HG02870 (cell line): ENCODE data around the gene TLK2.
"Not testable (repeated sequence)": the region's sequence is repeated elsewhere in the genome, so short reads cannot be mapped to it uniquely, and the experiment has no call there.

ENCODE experiments used
- ATAC-seq: cut with Tn5 transposase; IDR thresholded peaks from one replicate; pipeline ENCODE4 v1.9.1; 2021; ENCODE audit warnings: mild to moderate bottlenecking, moderate library complexity; ENCODE audit not compliant: unreplicated experiment

The TLK2 gene

GRCh38 chr17:62478424-62478879 lies at the start of gene TLK2:
Gene TLK2 (plus strand): TSS chr17:62478825. CDS start chr17:62481126, 2,301 bp downstream.
- peak; percentile 62 for ATAC-seq

DNA sequence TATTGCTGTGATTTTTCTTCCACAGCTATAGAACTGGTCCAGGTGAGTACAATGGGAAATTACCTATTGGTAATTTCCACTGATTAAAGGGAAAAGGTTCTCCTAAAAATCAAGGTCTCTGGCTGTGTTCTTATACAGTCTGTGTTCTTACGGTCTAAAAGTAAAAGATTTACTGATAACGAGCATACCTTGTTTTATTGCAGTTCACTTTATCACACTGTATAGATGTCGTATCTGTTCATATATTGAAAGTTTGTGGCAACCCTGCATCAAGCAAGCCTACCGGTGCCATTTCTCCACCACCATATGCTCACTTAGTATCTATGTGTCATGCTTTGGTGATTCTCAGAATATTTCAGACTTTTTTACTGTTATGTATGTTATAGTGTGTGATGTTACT lies 43.4 kb upstream of the TLK2 start:
- ATAC-seq = not testable (repeated sequence)

GRCh38 chr17:62441181-62441580 lies 37.4 kb upstream of the TLK2 start:
- not testable (repeated sequence) for ATAC-seq

DNA sequence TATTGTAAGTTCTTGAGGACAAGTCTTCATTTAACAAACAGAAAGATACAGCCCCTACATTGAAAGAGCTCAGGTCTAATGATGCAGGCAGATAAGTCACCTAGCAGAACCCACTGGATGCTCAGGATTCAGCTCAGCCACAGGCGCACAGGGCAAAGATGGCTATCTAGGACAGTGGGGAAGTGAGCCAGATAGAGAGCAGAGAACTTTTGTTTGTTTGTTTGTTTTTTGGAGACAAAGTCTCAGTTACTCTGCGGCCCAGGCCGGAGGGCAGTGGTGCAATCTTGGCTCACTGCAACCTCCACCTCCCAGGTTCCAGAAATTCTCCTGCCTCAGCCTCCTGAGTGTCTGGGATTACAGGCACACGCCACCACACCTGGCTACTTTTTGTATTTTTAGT lies 34.6 kb upstream of the TLK2 start:
- ATAC-seq = no peak

- not testable (repeated sequence) for ATAC-seq
Observed at GRCh38 chr17:62445791-62446190, 32.8 kb upstream of the TLK2 start.

GRCh38 chr17:62452195-62452594 lies 26.4 kb upstream of the TLK2 start:
- ATAC-seq = not testable (repeated sequence)

GRCh38 chr17:62453041-62453440 lies 25.6 kb upstream of the TLK2 start:
- ATAC-seq = not testable (repeated sequence)

GRCh38 chr17:62453656-62454055 lies 25.0 kb upstream of the TLK2 start:
- not testable (repeated sequence) for ATAC-seq

DNA sequence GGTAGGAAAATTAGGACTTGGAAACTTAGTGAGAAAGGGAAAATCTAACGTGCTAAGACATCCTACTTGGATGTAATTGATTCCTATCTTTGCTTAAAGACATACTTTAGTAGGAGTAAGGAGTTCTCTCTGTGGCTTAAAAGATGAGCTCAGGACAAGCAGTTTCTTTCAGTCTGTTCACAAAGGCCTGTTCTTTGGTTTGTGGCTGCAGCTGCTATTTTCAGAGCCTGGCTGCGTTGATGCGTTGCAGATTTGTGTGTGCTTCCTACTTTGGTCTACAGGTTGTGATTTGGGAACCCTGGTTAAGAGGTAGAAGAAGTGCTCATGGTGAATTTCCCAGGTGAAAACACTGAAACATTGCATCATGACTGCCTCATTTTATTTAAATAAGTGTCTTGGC lies 24.5 kb upstream of the TLK2 start:
- ATAC-seq = peak; percentile 46

GRCh38 chr17:62456016-62456415 lies 22.6 kb upstream of the TLK2 start:
- no peak for ATAC-seq

DNA sequence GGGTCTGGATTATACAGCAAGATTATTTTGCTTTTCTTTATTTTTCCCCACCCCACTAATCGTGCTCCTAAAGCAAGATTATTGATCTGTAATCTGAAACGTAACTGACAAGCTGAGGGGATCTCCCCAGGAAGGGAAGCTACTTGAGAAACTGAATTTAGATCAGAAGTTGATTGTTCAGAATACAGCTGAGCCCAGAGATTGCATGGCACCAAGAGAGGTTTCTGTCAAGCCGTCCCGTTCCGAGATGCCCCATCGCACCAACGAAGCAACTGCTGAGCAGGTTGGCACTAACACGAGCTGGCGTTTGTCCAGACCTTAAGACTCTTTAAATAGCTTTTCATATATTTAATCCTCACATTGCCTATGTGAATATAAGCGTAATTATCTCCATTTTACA lies 20.1 kb upstream of the TLK2 start:
- ATAC-seq = peak; percentile 18

DNA sequence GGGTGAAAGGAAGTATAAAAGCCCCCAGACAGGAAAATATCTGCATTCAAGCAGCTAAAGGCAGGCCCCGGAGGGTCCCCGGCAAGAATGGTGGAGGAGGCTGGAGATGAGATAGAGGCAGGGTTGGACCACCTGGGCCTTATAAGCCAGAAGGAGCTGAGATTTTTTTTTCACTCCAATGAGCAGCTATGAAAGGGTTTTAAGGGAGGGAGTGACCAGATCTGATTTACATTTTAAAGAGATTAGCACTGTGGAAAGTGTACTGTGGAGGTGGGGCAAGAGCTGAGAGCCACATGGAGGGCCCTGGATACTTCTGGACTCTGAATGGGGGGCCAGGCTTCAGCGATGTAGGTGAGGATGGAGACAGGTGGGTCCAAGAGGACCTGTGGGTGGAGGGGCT lies 14.2 kb upstream of the TLK2 start:
- not testable (repeated sequence) for ATAC-seq

DNA sequence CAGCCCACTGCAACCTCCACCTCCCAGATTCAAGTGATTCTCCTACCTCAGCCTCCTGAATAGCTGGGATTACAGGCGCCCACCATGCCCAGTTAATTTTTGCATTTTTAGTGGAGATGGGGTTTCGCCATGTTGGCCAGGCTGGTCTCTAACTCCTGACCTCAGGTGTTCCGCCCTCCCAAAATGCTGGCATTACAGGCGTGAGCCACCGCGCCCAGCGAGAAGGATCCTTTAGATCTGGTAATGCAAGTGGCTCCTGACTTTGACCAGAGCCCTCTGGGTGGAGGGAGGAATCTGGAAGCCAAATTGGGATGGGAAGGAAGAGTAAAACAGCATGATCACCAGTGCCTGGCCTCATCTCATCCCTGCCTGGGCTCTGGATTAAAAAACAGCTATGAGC lies 13.4 kb upstream of the TLK2 start:
- ATAC-seq = not testable (repeated sequence)

DNA sequence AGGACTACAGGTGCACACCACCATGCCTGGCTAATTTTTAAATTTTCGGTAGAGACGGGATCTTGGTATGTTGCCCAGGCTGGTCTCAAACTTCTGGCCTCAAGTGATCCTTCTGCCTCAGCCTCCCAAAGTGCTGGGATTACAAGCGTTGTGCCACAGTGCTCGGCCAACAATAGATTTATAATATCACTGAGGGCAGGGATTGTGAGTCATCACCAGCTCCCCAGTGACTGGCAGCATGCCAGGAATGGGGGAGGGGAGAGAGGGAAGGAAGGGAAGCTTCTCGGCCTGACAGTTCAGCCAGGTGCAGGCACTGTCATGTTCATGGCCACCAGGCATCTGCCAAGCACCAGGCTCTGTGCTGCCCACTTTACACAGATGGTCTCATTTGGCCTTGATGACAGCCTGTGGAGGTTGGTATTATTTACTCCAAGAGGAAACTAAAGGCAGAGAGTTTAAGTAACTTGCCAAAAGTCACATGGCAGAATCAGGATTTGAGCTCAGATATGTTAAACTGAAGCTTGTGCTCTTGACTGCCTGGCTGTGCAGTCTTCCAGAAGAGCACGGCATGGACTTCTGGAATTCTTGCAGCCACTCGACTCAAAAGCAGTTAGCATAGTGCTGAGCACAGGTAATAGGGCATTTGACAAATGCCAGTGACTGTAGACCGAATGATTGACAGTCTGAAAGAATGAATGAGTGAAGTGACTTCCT lies 7.8 kb upstream of the TLK2 start:
- ATAC-seq = not testable (repeated sequence)

GRCh38 chr17:62471380-62471880 lies 7.2 kb upstream of the TLK2 start:
- not testable (repeated sequence) for ATAC-seq

DNA sequence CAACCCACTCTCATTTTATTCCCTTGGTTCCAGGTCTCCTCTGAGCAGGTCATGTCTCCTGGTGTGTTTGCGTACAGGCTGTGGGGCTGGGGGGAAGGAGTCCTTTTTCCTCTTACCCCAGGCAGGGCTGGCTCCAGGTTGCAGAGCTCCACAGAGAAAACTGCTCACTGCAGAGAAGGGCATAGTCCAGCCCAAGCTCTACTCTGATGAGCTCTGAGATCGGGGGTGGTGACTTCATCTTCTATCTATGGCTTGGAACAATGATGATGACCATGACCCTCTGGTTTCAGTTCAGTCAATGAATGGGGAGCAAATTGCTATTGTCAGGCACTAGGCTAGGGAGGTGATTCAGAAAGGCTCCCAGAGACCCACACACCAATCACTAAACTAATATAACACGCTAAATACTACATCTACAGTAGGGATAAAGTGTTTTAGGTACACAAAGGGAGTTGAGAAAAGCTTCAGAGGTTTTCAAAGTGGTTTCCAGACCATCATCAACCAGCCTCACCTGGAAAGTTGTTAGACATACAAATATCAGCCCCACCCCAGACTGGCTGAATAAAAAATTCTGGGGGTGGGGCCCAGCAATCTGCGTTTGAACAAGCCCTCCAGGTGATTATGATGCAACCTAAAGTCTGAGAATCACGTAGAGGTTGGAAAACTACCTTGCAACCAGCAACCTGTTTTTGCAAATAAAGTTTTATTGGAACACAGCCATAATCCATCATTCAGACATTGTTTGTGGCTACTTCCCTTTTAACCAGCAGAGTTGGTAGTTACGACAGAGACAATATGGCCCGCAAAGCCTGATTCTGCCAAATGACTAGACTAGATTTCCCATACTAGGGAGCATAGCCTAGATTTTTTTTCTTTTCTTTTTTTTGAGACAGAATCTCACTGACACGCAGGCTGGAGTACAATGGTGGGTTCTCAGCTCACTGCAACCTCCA lies 5.3 kb upstream of the TLK2 start:
- not testable (repeated sequence) for ATAC-seq

GRCh38 chr17:62477111-62477510 lies 1.5 kb upstream of the TLK2 start:
- ATAC-seq = not testable (repeated sequence)

GRCh38 chr17:62477718-62478408 lies 762 bp upstream of the TLK2 start:
- ATAC-seq = peak; percentile 13

DNA sequence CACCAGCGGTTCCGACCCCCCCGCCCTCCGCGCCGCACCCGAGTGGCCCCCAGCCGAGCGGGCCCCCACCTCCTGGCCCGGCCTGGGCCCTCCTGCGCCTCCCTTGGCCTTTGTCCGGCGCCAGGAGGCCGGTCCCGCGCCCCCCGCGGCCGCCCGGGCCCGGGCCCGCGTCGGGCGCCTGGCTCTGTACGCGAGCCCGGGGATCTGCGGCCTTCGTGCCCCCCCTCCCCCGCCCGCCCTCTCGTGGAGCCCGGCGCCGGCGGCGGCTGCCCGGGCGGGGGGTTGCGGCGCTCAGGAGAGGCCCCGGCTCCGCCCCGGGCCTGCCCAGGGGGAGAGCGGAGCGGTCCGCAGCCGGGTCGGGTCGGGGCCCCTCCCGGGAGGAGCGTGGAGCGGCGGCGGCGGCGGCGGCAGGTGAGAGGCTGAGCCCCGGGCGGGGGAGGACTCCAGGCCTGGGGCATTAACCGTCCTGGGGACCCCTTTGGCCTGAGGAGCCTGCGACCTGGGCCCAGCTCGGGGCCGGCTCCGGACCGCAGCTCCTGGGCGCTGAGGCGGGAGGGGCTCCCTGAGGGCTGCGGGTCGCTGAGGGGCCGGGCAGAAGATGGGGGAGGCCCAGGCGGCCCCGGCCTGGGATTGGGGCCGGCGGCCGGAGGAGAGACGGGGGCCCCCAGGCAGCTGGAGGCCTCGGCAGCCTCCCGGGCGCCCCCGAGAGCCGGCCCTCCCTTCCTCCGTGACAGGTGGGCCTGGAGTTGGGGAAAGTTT lies 434 bp downstream of the TLK2 start:
- peak; percentile 25 for ATAC-seq

DNA sequence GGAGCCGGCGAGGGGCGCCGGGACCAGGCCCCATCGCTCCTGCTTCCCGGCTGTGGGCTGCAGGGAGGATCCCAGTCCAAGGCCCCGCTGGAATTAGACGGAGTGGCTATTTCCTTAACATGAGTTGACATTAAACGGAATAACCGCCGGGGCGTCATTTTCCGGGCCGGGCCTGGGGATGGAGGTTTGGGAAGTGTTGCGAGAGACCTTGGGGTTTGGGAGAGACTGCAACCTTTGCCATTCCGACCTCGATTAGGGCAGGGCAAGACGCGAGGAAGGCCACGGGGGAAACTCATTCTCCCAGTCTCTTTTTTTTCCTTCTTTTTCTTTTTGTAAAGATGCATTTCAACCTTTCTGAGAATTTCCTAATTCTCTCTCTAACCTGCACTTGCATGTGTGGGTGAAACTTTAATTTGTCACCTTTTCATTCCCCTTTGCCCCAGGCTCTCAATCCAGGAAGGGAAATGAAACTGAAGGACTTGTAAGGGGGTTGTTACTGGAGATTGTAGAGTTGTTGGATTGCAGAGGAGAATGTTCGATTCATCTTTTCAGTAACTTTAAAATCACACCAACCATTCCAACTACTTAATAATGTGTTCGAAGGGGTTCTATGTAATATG lies 1.1 kb downstream of the TLK2 start:
- ATAC-seq = not testable (repeated sequence)
